GM18519 (cell line): ENCODE results near the gene LTBP4.
"Not testable (repeated sequence)": the region's sequence is repeated elsewhere in the genome, so short reads cannot be mapped to it uniquely, and the experiment has no call there.

Source experiments
- ATAC-seq: cut with Tn5 transposase; IDR thresholded peaks from one replicate; pipeline ENCODE4 v1.9.1; 2021; ENCODE audit warnings: mild to moderate bottlenecking, moderate library complexity; ENCODE audit not compliant: unreplicated experiment, low FRiP score

Gene LTBP4

DNA sequence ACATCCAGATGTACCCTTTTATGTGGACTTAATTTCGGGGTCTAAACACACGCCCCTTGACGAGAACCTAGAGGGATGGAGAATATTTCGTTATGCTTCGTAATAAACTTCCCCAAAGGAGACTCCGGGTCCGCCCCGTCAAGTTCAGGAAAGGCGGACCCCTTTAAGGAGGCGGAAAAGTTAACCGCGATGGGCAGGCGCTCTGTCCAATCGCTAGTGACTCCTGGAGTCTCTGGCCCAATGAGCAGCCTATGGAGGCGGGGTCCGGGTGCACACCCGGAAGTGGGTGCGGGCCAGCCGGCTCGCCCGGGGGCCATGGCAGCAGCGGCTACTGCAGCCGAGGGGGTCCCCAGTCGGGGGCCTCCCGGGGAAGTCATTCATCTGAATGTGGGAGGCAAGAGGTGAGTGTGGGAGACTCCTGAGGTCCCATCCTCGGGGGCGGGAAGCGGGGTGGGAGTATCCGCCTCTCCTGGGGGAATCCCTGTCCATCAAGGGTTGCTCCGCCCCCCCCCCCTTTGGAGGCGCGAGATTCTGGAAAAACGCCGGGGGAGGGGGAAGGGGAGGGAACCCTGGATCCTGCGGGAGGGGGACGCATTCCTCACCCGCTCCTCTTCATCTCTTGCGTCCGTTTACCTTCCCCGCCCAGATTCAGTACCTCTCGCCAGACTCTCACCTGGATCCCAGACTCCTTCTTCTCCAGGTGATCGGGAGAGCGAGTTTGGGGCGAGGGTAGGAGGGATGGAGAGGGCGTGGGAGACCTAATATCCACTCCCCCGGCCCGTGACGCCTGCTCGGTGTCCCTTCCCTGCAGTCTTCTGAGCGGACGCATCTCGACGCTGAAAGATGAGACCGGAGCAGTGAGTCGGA is 24.4 kb upstream of the LTBP4 start, which contains the start of gene SHKBP1:
Gene SHKBP1, plus strand, starts transcription at position 289 of the 867 bp plus-strand sequence. Its CDS starts 27 bp downstream, at position 316.
- ATAC-seq = peak; percentile 87

DNA sequence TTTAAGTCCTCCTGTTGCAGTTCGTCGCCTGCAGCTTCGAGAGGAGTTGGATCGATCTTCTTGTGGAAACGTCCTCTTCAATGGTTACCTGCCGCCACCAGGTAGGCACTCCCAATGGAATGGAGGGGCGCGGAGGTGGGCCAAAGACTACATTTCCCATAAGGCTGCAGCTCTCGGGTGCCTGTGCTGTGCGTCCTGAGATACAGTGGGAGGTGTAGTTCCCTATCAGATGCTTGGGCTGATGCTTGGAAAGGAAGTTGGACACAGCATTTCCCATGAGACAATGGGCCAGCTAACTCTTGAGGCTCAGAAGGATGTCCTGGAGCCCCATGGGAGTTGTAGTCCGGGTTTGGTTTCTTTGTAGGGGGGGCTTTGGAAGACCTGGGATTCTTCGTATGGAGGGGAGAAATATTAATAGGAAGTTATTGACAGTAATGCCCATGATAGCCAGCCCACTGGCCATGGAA is 22.7 kb upstream of the LTBP4 start:
- ATAC-seq = no peak

DNA sequence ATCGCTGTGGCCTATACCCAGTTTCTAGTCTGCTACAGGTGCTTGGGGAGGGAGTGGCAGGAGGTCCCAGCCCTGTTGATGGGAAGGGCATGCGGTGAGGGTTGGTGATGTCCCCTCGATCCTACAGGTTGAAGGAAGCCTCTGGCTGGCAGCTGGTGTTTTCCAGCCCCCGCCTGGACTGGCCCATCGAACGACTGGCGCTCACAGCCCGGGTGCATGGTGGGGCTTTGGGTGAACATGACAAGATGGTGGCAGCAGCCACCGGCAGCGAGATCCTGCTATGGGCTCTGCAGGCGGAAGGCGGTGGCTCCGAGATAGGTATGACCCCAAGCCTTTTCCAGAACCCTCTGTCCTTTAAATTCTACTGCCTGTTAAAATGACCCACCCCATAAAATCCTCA is 20.6 kb upstream of the LTBP4 start:
- no peak for ATAC-seq

DNA sequence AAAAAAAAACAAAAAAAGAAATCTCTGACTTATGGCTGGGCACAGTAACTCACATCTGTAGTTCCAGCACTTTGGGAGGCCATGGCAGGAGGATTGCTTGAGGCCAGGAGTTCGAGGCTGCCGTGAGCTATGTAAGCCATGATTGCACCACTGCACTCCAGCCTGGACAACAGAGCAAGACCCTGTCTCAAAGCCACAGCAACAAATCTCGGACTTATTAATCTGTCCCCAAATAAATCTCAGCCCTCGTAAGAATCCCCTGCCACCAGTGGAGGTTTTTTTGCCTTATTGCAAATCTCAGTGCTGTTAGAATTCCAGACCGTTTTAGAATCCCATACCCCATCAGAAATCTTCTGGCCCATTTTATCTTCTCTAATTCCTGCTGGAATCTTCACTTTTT is 19.6 kb upstream of the LTBP4 start:
- ATAC-seq = no peak

DNA sequence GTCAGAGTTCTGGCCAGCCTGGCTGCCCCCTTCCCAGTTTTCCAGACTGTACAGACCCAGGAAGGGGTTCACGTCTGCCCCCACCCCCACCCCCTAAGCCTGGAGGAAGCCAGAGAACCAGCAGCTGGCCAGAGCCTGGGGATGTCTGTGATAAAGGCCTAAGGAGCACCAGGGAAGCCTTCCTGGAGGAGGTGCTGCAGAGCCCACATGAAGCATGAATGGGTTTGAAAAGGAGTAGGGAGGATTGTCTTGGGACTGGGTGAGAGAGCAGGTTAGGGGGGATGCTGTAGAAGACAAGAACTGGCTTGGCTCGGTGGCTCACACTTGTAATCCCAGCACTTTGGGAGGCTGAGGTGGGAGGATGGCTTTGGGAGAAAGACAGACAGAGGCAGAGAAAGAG is 18.7 kb upstream of the LTBP4 start:
- ATAC-seq = no peak

DNA sequence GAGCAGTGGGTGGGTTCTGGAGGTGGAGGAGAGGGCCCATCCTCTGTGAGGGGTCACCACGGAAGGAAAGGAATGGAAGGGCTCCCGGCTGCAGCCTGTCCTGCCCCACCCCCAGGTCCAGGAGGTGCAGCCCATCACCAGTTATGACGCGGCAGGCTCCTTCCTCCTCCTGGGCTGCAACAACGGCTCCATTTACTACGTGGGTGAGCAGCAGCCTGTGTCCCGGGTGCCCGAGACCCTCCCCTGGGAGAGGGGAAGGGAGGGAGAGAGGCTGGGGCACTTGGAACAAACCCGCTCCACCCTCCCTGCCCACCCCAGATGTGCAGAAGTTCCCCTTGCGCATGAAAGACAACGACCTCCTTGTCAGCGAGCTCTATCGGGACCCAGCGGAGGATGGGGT is 17.9 kb upstream of the LTBP4 start:
- ATAC-seq = no peak

DNA sequence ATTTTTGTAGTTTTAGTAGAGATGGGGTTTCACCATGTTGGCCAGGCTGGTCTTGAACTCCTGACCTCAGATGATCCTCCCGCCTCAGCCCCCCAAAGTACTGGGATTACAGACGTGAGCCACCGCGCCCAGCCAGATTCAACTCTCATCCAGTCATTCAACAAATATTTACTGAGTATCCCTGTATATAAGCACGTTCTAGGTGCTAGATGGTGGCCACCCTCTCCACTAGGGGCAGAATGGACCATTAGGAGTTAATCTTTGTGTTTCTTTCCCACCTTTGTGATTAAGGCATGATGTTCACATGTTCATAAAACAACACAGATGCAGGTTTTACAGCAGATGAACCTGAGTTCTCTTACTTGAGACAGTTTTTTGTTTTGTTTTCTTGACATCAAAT is 17.2 kb upstream of the LTBP4 start:
- ATAC-seq = no peak

DNA sequence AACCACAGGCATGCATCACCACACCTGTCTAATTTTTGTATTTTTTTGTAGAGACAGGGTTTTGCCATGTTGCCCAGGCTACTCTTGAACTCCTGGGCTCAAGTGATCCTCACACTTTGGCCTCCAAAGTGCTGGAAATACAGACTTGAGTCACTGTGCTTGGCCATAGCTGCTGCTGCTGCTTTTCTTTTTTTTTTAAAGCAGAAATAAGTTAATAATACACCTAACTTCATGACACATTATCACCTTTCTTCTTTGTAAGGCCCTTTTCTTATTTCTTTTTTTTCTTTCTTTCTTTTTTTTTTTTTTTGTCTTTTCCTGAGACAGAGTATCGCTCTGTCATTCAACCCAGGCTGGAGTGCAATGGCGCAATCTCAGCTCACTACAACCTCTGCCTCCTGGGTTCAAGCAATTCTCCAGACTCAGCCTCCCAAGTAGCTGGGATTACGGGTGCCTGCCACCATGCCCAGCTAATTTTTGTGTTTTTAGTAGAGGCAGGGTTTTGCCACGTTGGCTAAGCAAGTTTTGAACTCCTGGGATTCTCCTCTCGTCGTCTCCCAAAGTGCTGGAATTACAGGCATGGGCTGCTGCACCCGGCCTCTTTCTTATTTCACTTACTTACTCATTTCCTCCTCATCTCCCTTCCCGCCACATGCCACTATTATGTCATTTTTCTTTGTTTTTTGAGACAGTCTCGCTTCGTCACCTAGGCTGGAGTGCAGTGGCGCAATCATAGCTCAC is 15.8 kb upstream of the LTBP4 start:
- no peak for ATAC-seq

DNA sequence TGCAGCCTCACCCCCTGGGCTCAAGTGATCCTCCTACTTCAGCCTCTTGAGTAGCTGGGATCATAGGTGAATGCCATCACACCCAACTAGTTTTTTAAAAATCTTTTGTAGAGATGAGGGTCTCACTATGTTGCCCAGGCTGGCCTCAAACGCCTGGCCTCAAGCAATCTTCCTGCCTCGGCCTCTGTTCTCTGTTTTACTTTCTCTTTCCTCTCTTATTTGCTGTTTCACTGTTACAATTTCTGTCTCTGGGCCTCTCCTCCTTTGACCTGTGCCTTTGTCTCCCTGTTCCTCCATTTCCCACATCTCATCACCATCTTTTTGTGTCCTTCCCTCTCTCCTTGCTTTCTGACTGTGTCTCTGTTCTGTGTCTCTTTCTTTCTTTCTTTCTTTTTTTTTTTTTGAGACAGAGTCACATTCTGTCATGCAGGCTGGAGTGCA is 15.2 kb upstream of the LTBP4 start:
- no peak for ATAC-seq

DNA sequence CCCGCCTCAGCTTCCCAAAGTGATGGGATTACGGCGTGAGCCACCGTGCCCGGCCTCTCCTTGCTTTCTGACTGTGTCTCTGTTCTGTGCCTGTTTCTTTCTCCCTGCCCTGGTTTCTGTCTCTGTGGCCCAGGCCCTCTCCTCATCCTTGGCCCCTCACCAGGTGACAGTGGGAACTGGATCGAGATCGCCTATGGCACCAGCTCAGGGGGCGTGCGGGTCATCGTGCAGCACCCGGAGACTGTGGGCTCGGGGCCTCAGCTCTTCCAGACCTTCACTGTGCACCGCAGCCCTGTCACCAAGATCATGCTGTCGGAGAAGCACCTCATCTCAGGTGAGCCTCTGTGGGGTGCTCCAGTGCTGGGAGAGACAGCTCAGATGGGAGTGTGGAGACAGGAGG is 14.6 kb upstream of the LTBP4 start:
- no peak for ATAC-seq

DNA sequence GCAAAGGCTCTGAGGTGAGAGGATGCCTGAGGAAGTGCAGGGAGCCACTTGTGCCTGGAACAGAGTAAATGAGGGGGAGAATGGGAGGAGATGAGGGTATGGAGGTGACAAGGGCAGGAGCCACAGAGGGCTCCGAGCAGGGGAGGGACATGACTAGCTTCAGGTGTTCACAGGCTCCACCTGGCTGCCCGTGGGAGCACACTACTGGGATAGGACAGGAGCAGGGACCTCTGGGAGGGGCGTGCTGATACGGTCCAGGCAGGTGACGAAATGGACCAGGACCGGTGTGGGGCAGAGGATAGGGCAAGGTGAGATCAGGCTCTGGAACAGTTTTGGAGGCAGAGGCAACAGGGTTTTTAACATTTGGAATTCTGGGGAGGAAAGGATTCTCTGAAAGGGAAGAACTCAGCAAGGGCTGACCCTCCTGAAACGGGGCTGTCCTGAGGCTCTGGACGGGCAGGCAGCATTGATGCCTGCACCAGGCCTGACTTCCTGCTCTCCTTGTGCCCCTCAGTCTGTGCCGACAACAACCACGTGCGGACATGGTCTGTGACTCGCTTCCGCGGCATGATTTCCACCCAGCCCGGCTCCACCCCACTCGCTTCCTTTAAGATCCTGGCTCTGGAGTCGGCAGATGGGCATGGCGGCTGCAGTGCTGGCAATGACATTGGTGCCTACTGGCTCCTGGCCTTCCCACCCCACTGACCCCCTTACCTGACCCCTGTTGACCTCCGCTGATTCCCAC is 12.9 kb upstream of the LTBP4 start:
- ATAC-seq = no peak

DNA sequence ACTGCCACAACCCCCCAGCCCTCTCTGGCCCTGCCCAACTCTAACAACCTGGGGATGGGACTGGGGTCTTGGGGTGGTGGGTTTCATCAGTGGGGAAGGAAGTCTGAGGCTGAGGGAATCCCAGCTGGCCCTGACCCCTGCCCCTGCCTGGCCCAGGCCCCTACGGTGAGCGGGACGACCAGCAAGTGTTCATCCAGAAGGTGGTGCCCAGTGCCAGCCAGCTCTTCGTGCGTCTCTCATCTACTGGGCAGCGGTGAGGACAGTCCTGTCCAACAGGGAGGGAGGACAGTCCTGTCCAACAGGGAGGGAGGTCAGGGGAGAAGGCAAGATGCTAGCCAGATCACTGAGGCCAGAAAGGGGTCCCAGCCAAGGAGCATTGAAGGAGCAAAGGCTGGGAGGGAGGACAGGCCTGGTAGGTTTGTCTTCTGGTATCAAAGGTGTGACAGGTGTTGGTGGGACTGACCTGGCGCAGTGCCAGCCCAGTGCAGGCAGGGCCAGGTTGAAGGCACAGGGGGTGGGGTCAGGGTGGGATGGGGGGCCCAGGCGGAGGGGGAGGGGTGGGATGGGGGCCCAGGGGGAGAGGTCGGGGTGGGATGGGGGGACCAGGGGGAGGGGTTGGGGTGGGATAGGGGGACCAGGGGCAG is 12.1 kb upstream of the LTBP4 start:
- ATAC-seq = no peak

DNA sequence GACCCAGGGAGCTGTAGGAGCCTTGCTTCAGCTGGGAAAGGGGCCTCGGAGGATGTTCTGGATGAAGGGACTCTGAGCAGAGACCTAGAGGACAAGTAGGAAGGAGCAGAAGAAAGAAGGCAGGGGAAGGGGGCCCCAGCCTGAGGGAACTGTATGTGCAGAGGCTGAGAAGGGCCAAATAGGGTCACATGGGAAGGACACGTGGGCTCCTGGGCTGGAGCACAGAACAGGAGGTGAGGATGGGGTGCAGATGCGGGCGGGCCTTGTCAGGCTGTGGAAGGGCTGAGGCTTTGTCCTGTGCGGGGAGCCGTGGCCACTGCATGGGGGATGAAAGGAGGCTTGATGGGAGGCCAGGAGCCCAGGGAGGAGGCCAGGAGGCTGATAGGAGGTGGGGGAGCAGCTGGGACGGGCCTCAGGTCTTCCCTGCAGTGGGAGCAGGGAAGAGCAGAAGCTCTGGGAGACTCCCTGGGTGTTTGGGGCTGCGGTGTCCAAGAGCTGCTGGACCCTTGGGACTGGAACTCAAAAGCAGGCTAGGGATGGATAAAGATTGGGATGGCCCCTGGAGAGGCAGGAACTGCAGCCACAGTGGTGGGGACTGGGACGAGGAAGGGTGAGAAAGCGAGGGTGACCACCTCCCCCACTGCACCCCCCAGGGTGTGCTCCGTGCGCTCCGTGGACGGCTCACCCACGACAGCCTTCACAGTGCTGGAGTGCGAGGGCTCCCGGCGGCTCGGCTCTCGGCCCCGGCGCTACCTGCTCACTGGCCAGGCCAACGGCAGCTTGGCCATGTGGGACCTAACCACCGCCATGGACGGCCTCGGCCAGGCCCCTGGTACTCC is 11.4 kb upstream of the LTBP4 start:
- no peak for ATAC-seq

DNA sequence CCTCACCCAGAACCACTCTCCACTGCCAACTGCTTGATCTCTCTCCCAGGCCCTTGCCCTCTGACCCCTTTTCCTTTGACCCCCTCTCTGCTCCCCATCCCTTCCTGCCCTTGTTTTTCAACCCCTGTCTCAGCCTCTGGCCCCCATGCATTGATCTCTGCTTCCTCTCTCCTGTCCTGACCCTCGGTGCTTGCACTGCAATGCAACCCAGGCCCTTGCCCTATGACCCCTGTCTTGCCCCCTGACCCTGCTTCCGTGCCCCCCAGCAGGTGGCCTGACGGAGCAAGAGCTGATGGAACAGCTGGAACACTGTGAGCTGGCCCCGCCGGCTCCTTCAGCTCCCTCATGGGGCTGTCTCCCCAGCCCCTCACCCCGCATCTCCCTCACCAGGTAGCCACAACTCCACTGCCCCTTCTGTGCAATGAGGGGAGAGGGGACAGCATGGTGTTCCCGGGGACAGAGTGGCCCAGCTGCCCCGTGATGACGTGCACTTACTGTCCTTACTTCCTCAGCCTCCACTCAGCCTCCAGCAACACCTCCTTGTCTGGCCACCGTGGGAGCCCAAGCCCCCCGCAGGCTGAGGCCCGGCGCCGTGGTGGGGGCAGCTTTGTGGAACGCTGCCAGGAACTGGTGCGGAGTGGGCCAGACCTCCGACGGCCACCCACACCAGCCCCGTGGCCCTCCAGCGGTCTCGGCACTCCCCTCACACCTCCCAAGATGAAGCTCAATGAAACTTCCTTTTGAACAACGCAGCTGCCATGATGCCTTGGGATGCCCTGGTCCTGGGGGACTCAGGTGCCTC is 10.5 kb upstream of the LTBP4 start:
- no peak for ATAC-seq

DNA sequence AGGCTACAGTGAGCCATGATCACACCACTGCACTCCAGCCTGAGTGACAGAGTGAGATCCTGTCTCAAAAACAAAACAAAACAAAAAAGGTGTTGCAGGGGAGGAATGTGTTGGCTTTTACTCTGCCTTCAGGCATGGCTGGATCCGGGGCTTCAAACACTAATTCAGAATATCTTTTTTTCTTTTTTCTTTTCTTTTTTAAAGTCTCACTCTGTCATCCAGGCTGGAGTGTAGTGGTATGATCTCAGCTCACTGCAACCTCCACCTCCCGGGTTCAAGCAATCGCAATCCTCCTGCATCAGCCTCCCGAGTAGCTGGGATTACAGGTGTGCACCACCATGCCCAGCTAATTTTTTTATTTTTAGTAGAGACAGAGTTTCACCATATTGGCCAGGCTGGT is 9.4 kb upstream of the LTBP4 start:
- ATAC-seq = not testable (repeated sequence)

DNA sequence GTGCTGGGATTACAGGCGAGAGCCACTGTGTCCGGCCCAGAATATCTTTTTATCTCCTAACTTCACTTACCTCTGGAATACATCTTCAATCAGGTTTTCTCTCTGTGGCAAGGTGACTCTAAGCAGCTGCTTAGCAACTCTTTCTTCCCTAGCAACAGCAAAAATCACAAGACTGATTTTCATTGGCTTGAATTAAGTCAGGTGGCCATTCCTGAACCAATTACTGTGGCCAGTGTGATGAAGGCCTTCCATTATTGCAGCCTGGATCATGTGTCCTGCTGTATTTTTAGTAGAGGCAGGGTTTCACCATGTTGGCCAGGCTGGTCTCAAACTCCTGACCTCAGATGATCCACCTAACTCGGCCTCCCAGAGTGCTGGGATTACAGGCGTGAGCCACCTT is 9.0 kb upstream of the LTBP4 start:
- ATAC-seq = peak; percentile 51

DNA sequence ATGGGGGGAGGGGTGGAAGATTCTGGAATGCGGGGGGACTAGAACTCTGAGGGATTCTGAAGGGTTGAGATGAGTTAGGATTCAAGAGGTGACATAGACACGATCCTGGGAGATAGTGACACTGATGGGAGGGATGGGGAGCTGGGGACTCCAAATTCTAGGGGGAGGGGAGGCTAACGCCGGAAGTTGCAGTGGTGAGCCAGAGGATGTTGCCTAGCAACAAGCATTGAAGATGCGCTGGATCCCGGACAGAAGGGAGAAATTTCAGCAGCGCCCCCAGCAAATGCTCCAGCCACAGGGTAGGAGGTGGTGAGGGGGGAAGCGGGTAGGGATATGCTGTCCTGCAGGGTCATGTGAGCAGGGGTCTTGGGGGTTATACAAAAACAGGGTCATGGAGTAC is 6.9 kb upstream of the LTBP4 start:
- ATAC-seq = no peak

DNA sequence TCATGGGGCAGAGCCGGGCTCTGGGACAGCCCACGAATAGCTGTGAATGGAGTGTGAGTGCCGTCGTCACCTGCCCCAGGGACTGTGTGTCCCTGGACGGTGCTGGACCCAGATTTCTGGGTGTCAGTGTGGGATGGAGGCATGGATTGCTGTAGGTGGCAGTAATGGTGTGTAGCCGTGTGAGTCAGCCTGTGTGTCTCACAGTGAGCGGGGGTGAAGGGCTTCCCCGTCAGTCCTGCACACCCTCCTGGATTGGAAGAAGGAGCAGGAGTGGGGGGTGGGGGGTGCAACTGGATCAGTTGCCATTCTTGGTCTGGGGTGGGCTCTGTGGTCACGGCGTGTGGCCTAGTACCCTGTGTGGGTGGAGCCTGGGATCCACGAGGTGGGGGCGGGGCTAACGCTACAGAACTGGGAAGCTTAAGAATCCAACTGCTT is 6.5 kb upstream of the LTBP4 start:
- ATAC-seq = no peak
